GM18517 (cell line): ENCODE measurements around the gene DPP6.
"Not testable (repeated sequence)": the region's sequence is repeated elsewhere in the genome, so short reads cannot be mapped to it uniquely, and the experiment has no call there.

ENCODE experiments used
- ATAC-seq: cut with Tn5 transposase; IDR thresholded peaks from one replicate; pipeline ENCODE4 v1.9.1; 2021; ENCODE audit warnings: mild to moderate bottlenecking, moderate library complexity; ENCODE audit not compliant: unreplicated experiment

DPP6 gene

GRCh38 chr7:154646126-154647013 is 594.2 kb downstream of the DPP6 start:
- ATAC-seq = no peak

GRCh38 chr7:154647625-154648024 is 595.4 kb downstream of the DPP6 start:
- ATAC-seq = no peak

GRCh38 chr7:154649015-154649414 is 596.8 kb downstream of the DPP6 start:
- ATAC-seq = no peak

GRCh38 chr7:154649434-154649833 is 597.2 kb downstream of the DPP6 start:
- no peak for ATAC-seq

GRCh38 chr7:154650275-154650674 is 598.1 kb downstream of the DPP6 start:
- ATAC-seq = no peak

- no peak for ATAC-seq
Observed at GRCh38 chr7:154651501-154651900, 599.3 kb downstream of the DPP6 start.

GRCh38 chr7:154652564-154652963 is 600.4 kb downstream of the DPP6 start:
- ATAC-seq = no peak

DNA sequence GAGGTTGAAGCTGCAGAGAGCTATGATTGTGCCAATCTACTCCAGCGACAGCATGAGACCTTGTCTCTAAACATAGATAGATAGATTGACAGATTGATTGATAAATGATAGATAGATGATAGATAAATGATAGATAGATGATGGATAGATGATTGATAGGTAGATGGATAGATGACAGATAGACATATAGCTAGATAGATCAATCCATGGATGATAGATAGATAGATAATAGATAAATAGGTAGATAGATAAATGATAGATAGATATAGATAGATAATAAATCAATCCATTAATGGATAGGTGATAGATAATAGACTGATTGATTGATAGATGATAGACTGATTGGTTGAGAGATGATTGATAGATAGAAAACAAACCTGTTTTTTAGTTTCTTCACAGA is 601.1 kb downstream of the DPP6 start:
- ATAC-seq = no peak

DNA sequence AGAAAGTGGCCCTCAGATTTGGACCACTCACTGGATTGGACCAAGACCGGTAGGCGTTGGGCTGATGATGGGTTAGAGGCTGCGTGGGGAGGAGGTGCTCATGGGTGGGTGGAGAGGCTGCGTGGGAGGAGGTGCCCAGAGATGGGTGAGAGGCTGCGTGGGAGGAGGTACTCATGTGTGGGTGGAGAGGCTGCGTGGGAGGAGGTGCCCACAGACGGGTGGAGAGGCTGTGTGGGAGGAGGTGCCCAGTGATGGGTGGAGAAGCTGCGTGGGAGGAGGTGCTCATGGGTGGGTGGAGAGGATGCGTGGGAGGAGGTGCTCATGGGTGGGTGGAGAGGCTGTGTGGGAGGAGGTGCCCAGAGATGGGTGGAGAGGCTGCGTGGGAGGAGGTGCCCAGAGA is 604.4 kb downstream of the DPP6 start:
- no peak for ATAC-seq

DNA sequence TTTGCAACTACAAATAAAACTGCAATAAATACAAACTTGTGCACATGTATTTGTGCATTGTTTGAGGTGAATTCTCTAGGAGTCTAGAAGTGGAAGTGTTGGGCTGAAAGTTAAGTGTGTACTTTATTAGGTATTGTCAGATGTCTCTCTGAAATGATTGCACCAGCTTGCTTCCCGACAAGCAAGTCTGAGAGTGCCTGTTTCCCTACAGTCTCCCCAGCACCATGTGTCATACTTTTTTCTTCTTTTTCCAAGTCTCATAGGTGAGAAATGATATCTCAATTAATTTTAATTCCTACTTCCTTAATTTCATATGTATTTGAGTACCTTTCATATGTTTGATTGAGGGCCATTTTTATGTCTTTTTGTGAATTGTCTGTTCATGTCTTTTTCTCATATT is 614.6 kb downstream of the DPP6 start:
- no peak for ATAC-seq

DNA sequence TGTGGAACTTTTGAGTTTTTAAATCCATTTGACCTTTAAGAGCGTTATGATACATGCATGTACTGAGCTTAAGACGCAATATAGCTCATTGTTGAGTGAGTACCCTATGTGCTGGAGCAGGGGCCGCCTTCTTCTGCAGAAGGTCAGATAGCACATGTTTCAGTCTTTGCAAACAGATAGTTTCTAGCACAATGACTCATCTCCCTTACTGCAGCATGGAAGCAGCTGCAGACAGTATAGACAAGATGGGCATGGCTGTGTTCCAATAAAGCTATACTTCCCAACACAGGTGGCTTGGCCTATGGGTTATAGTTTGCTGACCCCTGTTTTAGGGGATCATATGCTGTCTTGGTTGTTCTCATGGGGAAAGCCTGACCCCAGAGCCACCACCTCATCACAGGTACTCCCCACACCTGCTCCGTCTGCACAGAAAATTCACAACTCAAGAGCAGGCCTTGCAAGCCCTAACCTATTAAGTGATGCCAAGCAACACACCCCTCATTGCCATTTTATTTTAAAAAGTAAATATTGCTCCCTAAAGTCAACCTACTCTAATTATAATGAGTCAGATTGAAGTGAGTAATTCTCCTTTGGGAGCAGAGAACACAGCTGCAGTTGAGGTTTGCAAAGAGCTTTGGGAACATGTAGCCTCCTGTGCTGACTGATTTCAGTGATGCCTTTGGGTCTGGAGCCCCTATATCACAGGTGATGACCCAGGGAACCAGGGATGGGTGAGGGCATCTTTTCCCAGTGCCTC is 620.6 kb downstream of the DPP6 start:
- ATAC-seq = no peak

DNA sequence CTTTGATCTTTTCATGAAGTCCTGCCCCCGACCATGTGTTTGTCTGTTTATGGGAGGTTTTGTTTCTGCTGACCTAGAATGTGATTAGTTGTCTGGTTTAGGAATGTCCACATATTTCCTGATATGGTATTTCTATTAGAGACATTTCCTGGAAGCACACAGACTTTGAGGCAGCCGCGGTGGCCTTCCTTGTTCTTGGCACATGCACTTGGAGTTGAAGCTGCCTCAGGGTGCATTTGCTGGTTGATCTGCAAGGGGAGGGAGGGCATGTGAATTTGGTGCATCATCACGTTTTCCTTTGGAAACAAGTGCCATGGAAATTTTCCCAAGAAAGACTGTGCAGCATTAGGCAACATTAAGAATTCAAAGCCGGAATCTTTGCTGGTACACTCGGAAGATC is 622.0 kb downstream of the DPP6 start:
- ATAC-seq = no peak

DNA sequence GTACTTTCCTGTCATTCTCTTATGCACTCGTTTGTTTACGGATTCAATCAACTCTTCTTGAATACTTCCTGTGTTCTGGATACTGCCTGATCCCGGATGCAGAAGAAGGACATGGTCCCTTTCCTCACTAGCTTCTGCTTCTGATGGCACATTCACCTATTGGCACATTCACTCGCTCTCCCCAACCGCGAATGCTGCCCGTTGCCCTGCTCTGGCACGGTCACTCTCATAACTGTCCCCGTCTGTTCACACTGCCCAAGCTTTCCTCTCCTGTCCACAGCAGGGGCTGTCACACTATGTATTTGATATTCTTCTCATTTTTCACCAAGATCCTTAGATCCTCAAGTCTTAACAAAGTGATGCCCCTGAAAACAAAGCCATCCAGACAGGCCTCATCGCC is 623.4 kb downstream of the DPP6 start:
- no peak for ATAC-seq

- not testable (repeated sequence) for ATAC-seq
Observed at GRCh38 chr7:154676033-154676421, 623.8 kb downstream of the DPP6 start.

- ATAC-seq = no peak
Observed at GRCh38 chr7:154676422-154677073, 624.4 kb downstream of the DPP6 start.

GRCh38 chr7:154677454-154677853 is 625.3 kb downstream of the DPP6 start:
- no peak for ATAC-seq

DNA sequence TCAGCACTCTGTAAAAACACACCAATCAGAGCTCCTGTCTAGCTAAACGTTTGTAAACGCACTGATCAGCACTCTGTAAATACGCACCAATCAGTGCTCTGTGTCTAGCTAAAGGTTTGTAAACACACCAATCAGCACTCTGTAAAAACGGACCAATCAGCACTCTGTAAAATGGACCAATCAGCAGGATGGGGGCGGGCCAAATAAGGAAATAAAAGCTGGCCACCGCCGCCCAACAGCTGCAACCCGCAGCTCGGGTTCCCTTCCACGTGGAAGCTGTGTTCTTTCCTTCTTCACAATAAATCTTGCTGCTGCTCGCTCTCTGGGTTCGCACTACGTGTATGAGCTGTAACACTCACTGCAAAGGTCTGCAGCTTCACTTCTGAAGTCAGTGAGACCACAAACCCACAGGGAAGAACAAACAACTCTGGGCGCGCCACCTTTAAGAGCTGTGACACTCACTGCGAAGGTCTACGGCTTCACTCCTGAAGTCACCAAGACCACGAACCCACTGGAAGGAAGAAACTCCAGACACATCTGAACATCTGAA is 625.9 kb downstream of the DPP6 start:
- not testable (repeated sequence) for ATAC-seq

- ATAC-seq = no peak
Observed at GRCh38 chr7:154679379-154680053, 627.3 kb downstream of the DPP6 start.

DNA sequence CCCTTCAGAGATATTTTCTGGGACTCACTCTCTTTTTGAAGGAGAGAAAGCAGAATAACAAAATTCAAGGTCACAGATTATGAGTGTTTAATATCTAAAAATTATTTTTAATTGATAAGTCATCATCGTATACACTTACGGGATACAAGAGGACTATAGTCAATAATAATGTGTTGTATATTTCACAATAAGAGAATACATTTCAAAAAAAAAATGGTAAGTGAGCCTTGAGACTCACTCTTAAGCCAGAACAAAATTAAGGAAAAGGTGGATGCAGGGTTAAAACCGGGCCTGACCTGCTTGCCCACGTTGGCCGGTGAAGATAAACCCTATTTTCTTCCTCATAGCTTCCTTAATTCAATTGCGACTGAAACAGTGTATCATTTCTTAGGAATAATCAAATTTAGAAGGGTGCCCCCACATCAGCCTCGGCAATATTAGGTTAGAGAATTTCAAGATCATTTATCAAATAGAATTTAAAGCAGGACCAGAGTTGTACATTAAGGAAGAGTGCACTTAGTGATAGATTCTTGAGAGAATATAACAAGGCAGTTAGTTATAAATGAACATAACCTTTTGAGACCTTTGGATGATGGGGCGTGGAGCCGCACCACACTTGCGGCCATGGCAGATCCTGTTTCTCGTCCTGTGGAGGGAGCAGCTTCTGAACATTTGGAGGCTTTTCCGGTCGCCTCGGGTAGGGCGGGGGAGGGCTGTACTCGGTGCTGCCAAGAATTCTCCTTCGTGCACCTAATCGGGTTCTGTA is 628.9 kb downstream of the DPP6 start:
- ATAC-seq = no peak

DNA sequence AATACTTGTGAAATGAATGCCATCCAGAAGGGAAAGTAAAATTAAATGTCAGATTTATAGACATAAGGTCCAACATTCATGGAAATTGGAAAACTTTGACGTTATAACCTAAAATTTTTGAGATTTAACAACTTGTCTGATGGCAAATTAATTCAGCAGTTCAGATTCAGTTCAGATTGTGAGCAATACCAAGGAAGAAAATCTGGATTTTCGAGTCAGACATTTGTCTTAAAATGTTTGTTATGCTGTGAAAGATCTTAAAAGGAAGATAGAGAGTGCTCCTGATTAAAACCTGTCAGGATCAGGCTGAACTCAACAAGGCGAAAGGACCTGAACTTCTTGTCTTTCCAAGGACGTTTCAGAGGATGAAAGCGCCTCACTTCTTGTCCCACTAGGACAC is 629.8 kb downstream of the DPP6 start:
- ATAC-seq = no peak
